ENCODE measurements around the gene ZFR. TPM values are rescaled to one million over a fixed set of nuclear protein-coding genes. Genes with fewer than 3 reads are reported as not detected.

Gene ZFR
- total RNA-seq, result 10 to 100 TPM; 58.8 to 61.0 TPM
- 52.2 TPM for polyA plus RNA-seq (2013, experiment 1 of 2)
- 52.0 TPM for polyA plus RNA-seq (2013, experiment 2 of 2)
- total RNA-seq, result 119 to 306 (median 180) reads per million in 172 experiments

DNA sequence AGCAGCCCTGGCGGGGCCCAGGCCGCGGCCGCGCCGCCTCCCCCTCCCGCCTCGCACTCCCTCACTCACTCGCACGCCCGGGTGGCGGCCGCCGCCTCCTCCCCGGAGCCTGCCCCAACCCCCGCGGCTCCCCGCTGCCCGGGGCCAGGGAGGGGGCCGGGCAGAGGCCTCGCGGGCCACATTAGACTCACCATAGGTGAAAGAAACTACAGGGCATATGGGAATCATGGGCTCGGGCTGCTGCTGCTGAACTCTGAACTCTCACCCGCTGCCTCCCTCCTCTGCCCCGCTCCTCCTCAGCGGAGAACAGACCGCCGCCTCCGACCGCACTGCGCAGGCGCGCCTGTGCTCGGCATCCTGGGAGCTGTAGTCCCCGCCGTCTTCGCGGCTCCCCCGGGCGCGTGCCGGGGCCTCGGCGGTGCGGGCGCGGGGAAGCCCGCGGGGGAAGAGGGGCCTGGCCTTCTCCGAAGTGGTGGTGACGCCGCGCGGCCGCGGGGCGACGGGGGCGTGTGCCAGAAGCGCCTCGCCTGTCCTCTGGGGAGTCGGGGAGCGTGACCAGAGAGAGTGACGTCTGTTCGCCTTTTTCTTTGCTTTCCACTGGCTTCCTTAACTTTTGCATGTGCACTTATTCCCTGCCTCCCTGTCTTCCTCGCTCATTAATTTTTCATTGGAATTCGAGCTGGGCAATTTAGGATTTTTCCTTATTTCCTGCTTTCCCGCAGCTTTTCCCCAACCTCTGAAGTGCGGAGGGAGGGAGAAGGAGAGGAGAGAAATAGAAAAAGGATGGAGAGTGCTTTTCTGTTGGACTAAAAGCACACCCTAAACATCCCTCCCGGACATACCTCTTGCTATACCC lies at the start of gene ZFR:
Gene ZFR, minus strand, starts transcription at position 310 of the 856 bp plus-strand sequence. Its CDS starts 82 bp downstream, at position 228.
- no peaks in the 10 kb centered on the region for H3K9me3 Mint-ChIP-seq
- Histone ChIP-seq H3K4me3 (ENCODE audit: low read length) (peak within 1 kb of the TSS; percentile 89), H3K27me3 (ENCODE audit: control insufficient read depth in 1 of 2, insufficient read depth in 2 of 2, low read length in 2 of 2) (no peaks in the 10 kb centered on the region), H3K36me3 (ENCODE audit: insufficient read depth, low read length) (peaks cover 4% of the 10 kb centered on the region), H3K4me1 (ENCODE audit: insufficient read depth, low read length) (peaks cover 26% of the 10 kb centered on the region), H3K27ac (ENCODE audit: low read depth in 1 of 2, low read length in 2 of 2) (peak within 1 kb of the TSS; percentile 88 to 91), H3K9me3 (ENCODE audit: control insufficient read depth in 1 of 2, insufficient read depth in 1 of 2, low read length in 2 of 2) (no peaks in the 10 kb centered on the region)
- DNase-seq, result peak; percentile 84 to 98 (median 92)
- peak within 1 kb of the TSS; percentile 89 for H3K27ac Mint-ChIP-seq
- H3K4me3 Mint-ChIP-seq, result peak within 1 kb of the TSS; percentile 93
- peaks cover 12% of the 10 kb centered on the region for H3K36me3 Mint-ChIP-seq (ENCODE audit: low read depth)
- peaks cover 32% of the 10 kb centered on the region for H3K4me1 Mint-ChIP-seq (ENCODE audit: low read depth)
- CTCF ChIA-PET, result interaction anchor here (1.3 kb wide), 1 partner anchor 145 kb away, joined by 3 read pairs; no protein-coding TSS in a partner anchor
- TF ChIP-seq, protein P1, sequence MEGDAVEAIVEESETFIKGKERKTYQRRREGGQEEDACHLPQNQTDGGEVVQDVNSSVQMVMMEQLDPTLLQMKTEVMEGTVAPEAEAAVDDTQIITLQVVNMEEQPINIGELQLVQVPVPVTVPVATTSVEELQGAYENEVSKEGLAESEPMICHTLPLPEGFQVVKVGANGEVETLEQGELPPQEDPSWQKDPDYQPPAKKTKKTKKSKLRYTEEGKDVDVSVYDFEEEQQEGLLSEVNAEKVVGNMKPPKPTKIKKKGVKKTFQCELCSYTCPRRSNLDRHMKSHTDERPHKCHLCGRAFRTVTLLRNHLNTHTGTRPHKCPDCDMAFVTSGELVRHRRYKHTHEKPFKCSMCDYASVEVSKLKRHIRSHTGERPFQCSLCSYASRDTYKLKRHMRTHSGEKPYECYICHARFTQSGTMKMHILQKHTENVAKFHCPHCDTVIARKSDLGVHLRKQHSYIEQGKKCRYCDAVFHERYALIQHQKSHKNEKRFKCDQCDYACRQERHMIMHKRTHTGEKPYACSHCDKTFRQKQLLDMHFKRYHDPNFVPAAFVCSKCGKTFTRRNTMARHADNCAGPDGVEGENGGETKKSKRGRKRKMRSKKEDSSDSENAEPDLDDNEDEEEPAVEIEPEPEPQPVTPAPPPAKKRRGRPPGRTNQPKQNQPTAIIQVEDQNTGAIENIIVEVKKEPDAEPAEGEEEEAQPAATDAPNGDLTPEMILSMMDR (IDR thresholded peaks at IDR 0.05), result no peak
- POLR2A ChIA-PET, result interaction anchor here (0.6 to 1.7 kb wide), 9 partner anchors 9 to 271 kb away, joined by 3 to 20 read pairs (median 8); partner anchors contain the start of genes GOLPH3 and SUB1
- peak; percentile 92 for ATAC-seq (ENCODE audit: poor library complexity)
- H3K27me3 Mint-ChIP-seq, result no peaks in the 10 kb centered on the region
- intact Hi-C loops (cut with DNase I, micrococcal nuclease), result loop anchor here (1.0 to 10.0 kb wide), 8 partner anchors 37 to 1560 kb away; partner anchors contain the start of genes MTMR12 (in 2 of the 2), AMACR (in 1 of the 2), C5orf22 (in 1 of the 2) and DROSHA (in 1 of the 2)

DNA sequence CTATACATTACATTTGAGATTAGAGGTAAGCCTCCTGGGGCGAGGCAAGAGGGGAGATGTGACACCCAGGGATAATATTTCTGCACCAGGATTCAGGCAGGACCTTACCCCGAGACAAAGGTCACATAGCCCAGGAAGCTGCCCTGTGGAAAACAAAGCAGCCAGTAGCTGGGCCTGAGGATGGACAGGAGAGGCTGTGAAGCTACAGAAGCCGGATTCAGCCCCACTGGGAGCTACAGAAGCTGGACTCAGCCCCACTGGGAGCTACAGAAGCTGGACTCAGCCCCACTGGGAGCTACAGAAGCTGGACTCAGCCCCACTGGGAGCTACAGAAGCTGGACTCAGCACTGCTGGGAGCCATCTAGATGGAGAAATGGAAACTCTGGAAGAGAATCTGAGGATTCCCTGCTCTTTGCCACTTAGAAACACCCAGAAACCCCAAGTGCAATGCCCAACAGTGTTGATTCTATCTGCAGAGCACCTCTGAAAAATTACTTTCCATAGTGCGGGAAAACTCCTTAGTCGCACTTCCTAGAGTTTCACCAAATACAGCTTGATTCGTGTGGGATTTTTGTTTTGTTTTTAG lies 46.5 kb upstream of the ZFR start:
- H3K4me1 ChIP-seq (ENCODE audit: insufficient read depth, low read length), result no peaks in the 10 kb centered on the region
- H3K4me3 ChIP-seq (ENCODE audit: low read length), result no peak overlapping the region
- Mint-ChIP-seq H3K9me3 (no peaks in the 10 kb centered on the region), H3K27me3 (no peaks in the 10 kb centered on the region), H3K27ac (no peak overlapping the region), H3K4me3 (no peak overlapping the region), H3K36me3 (ENCODE audit: low read depth) (no peaks in the 10 kb centered on the region), H3K4me1 (ENCODE audit: low read depth) (no peaks in the 10 kb centered on the region)
- intact Hi-C loops (cut with DNase I, micrococcal nuclease), result loop anchor here in 1 of 2 experiments (5.0 kb wide), 1 partner anchor 41 kb away; no protein-coding TSS in a partner anchor
- ATAC-seq (ENCODE audit: poor library complexity) (no peak), DNase-seq (no peak)
- H3K27me3 ChIP-seq (ENCODE audit: control insufficient read depth in 1 of 2, insufficient read depth in 2 of 2, low read length in 2 of 2), result no peaks in the 10 kb centered on the region
- ChIA-PET POLR2A (interaction anchor here (0.7 to 1.0 kb wide), 2 partner anchors 94 to 99 kb away, joined by 4 read pairs; partner anchors contain the start of gene SUB1), CTCF (interaction anchor here (0.9 to 3.6 kb wide), 3 partner anchors 98 to 122 kb away, joined by 5 to 69 read pairs (median 7); no protein-coding TSS in a partner anchor)
- no peaks in the 10 kb centered on the region for H3K36me3 ChIP-seq (ENCODE audit: insufficient read depth, low read length)
- H3K9me3 ChIP-seq (ENCODE audit: control insufficient read depth in 1 of 2, insufficient read depth in 1 of 2, low read length in 2 of 2), result no peaks in the 10 kb centered on the region
- TF ChIP-seq, protein P1 (IDR thresholded peaks at IDR 0.05), result no peak
- H3K27ac ChIP-seq (ENCODE audit: low read depth in 1 of 2, low read length in 2 of 2), result no peak overlapping the region

All from CD4-positive, alpha-beta T cell (primary cell).